Stromal cell of bone marrow (primary cell): ENCODE results near the gene PROM1.
A peak's percentile ranks its signal among the peaks of the same experiment; 100 is the strongest.

Experiments used
- DNase-seq: peaks from one replicate; pipeline ENCODE4 v3.0.0-alpha.2; 2012; ENCODE audit warnings: low read depth

The PROM1 gene

GRCh38 chr4:16027114-16027513, 56.7 kb downstream of the PROM1 start:
- DNase-seq, result no peak

DNA sequence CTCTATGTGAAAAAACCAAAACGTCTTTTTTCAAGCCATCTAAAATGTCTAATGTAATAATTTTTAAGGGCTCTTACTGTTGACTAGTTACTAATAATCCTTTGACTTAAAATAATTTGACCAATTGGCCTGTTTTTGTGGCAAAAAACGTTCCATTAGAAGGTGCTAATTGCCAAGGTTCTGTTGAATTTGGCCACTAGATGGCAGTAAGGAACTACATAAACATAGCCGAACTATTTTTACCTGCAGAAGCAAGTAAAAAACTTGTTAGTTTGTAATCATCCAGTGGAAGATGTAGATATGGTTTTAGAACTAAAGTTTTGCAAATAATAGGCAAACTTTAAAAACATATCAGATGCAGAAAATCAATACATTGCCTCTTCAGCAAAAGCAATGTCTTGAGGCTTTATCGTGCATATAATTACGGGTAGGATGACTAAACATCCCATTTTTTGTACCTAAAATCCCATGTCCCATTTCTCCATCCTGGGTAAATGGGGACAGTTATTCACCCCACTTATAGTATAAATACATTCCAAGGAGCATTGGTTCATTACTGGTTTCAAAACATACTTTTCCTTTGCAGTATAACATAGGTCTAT, 57.6 kb downstream of the PROM1 start:
- no peak for DNase-seq

DNA sequence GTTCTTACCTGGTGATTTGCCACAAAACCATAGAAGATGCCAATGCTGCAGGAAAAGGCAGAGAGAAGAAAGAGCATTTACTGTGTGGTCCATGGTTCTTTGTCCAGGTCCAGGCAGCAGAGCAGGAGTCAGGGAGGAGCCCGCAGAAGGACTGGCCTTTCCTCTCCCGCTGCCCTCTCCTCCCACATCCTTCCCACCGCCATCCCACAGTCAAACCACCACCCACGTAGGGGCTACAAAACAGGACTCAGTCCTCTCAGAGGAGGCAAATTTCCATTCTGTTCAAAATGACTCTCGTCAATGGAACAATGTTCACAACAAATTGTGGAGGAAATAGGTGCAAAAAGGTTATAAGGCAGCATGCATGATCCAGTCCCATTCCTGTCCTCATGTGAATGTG, 58.6 kb downstream of the PROM1 start:
- no peak for DNase-seq

GRCh38 chr4:16023776-16024408, 59.9 kb downstream of the PROM1 start:
- peak; percentile 38 for DNase-seq

DNA sequence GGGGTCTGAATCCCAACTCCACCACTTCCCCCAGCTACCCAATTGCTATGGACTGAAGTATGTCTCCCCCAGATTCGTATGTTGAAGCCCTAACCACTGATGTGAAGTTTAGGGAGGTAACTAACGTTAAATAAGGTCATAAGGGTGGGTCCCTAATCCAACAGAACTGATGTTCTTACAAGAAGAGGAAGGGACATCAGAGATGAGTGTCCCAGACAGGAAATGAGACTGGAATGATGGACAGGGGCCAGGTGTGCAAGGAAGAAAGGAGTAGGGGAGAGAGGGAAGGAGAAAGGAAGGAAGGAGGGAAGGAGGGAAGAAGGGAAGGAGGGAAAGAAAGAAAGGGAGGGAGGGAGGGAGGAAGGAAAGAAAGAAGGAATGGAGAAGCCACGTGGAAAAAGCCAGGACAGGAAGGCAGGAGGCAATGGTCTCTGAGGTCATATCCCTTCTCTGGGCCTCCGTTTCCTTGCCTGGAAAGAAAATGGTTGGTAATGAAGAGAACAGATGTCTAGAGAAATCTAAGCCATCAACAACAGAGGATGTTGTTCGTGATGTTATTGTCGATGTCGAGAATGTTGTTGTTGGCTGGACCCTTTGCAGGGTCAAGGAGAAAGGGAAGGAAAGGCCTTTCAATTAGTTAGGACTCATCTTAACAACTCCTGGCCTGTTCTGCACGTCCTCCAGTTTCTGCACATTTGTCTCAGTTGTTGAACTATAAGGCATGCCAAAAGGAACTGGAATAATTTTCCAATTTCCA, 61.8 kb downstream of the PROM1 start:
- no peak for DNase-seq

GRCh38 chr4:16019649-16020048, 64.2 kb downstream of the PROM1 start:
- no peak for DNase-seq

DNA sequence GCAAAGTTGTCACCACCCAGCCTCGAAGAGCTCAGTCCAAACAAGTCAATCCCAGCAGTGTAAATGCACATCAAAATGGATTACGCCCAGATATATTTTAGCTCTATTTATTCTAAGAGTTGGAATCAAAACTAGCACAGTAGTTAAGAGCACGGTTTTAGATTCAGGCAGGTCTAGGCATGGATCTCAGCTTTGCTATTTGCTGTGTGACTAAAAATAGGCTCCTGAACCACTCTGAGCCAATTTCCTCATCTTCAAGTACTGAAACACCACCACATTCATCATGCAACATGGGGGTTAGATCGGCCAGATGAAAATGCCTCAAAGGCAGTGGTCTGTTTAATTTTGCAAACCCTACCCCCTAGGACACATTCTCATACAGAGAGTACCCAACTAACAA, 65.0 kb downstream of the PROM1 start:
- DNase-seq, result no peak

DNA sequence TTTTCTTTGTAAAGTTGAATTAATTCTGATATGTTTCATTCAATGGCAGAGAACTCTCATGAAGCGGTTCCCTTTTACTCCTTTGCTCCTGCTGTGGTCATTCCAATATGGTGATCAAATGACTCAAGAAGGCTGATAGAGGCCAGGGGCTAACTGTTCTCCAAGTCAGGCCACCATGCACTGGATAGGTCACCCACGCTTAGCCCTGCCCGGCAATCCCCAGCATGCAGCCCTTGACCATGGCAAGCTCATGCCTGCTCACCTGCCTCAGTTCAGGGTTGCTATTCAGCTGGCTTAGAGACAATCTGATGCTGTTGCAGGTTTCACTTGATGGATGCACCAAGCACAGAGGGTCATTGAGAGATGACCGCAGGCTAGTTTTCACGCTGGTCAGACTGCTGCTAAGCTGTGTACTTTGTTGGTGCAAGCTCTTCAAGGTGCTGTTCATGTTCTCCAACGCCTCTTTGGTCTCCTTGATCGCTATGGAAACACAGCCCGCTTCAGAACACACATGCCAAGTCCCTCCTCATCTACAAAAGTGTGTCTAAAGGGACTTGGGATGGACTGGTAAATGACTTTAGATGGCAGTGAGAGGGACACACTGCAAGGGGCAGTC, 65.7 kb downstream of the PROM1 start:
- no peak for DNase-seq

GRCh38 chr4:16016536-16016935, 67.3 kb downstream of the PROM1 start:
- DNase-seq, result no peak

- DNase-seq, result no peak
Observed at GRCh38 chr4:16011173-16011572, 72.7 kb downstream of the PROM1 start.

- DNase-seq, result no peak
Observed at GRCh38 chr4:16009153-16009552, 74.7 kb downstream of the PROM1 start.

DNA sequence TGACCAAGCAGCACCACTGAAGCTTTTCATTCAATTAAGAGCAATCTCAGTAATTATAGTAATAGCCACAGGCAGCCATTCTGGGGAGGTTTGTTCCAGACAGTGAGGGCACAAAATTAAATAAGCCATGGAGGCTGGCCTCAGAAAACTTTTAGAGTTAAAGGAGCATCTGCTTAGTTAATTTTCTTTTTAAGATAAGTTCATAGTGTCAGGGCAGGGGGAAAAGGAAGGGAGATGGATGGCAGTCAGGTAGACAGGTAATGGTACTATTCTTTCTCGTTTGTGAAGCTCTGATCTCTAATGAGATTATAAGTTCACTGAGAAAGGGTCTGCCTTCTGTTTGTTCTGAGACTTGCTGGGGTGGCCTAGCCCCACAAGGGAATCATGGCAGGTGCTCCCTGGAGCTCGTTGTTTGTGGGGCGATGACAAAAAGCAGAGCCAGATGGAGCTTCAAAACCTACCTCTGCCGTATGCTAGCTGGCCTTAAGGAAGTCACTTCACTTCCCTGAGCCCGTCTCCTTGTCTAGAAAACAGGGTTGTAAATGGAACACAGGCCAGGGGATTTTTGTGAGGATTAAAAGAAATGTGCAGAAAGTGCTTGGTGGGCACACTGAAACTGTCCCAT, 76.2 kb downstream of the PROM1 start:
- DNase-seq, result no peak

DNA sequence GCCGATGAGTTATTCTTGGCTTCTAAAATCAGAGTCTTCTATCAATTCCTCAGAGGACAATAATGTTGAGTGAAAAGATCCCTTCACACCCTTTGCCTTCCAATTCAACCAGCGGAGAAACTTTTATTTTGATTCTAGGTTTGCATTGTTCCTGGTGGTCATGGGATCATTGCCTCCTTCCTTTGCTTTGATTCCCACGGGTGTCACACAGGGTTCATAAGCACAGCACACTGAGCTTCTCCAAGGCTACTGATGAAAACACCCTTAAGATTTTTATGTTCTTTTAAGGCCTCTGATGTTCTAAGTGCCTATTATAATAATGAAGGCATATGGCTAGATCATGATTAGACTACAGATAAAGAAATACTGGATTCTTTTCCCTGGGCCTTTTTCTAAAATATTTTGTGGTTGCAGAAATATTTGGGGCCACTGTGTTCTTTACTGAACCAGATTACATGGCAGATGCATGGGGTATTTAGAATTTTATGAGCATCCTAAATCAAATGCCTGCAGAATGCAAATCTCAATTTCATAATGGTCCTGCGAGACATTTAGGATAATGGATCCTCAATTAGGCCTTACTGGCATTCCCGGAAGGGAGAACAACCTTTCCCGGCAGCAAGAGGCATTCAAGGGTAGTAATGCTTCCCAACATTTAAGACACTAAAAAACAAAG, 76.9 kb downstream of the PROM1 start:
- no peak for DNase-seq

DNA sequence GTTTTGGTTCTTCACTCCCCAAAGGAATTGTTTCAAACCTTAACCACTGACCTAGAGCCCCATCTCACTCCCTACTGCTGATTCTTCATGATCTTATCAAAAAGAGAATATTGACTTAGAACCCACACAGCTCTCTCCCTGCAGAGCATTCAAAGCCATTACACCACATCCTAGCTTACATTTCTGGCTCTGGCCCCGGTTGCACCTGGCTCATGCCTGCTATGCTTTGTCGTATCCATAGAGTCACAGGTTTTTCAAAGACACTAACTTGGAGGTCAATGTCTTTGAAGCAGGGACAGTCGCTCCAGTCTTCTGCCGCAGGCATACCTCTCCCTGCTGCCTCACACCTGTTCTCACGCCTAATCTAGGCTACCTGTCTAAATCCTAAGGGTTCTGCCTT, 78.1 kb downstream of the PROM1 start:
- no peak for DNase-seq

DNA sequence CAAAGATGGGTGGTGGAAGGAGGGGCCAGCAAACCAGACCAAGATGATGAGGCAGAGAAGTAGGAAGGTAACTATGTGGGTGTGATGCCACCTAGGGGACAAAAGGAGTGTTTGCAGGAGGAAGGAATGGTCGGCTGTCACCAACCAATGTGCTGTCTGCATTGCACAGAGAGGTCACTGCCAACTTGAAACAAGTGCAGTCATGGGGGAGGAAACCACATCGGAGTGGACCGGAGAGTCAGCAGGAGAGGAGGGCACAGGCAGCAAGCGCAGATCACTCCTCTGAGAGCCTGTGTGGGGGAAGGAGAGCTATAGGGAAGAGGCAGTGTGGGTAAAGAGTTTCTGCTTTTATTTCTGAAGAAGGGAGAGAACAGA, 82.4 kb downstream of the PROM1 start:
- peak; percentile 43 for DNase-seq

DNA sequence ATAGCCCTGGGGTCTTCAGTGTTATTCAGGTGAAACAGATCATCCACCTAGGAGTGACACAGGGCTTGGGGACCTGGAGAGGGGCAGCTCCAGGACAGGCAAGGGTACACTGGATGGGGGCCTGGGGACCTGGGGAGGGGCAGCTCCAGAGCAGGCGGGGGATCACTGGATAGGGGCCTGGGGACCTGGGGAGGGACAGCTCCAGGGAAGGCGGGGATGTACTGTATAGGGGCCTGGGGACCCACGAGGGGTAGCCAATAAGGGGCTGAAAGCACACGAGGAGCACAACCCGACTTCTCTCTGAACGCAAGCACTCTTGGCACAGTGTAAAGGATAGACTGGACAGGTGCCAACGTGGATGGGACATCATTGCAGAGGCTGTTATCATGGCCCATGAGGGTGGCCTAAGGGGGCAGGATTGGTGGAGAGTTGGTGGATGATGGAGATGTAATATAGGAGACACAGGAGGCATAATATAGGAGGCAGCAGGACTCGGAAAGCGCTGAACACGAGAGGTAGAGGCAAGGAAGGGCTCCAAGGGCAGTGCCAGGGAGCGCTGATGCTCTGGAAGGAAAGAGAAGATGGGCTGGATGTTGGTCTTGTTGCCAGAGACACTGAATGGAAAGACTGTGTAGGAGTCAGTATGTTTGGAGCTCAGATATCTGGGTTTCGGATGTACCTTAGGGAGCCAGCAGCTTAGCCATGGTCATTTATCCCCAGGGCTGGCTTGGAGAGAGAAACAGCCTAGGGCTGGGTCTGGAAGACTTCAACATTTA, 82.9 kb downstream of the PROM1 start:
- DNase-seq, result no peak

DNA sequence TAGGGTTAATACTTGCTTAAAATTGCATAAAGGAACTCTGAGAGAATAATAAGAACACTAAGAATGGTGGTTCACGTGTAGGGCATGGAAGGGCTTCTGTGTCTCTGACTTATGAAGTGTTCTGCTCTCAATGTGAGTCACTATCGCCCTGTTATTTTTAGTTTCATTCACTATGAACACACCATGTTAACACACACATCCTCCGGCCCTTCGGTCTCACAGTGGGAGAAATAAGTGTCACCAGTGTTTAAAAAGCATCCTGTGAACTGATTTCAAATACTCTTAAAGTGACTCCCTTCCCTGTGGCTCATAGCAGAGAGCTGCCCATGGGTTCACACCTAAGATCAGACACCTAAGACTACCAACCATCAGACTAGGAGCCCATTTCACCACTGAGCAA, 87.0 kb downstream of the PROM1 start:
- DNase-seq, result no peak

- no peak for DNase-seq
Observed at GRCh38 chr4:15995826-15996225, 88.0 kb downstream of the PROM1 start.

GRCh38 chr4:15992167-15992485, 91.7 kb downstream of the PROM1 start:
- DNase-seq, result no peak

GRCh38 chr4:15990570-15991285, 93.1 kb downstream of the PROM1 start:
- DNase-seq, result no peak

GRCh38 chr4:15989424-15989823, 94.4 kb downstream of the PROM1 start:
- peak; percentile 6 for DNase-seq
